Tibial artery (tissue), 4 donors: Measurements from ENCODE around the gene NANOS1.

Experiments
- DNase-seq, 2 donors: peaks; one replicate each; pipeline ENCODE4 v3.0.0-alpha.2; 2019
- H3K27ac ChIP-seq, 2 donors: fragments of 200-600 bp; sonication (generic) in 1 of 2; 1 replicate in 1 of 2; 2 replicates in 1 of 2; pipeline ENCODE4 v1.5.1; 2018 to 2019; ENCODE audit warnings: mild to moderate bottlenecking in 1 of 2
- H3K27me3 ChIP-seq, 2 donors: fragments of 200-600 bp; sonication (generic) in 1 of 2; one replicate each; pipeline versions ENCODE4 v1.5.1 to v1.6.0; 2016 to 2019
- H3K36me3 ChIP-seq, 3 donors: fragments of 200-600 bp; sonication (generic) in 2 of 3; one replicate each; pipeline ENCODE4 v1.5.1; 2016 to 2019; ENCODE audit warnings: mild to moderate bottlenecking in 2 of 3
- H3K4me1 ChIP-seq, 4 donors: fragments of 200-600 bp; sonication (generic) in 2 of 4; 1 replicate in 3 of 4; 2 replicates in 1 of 4; pipeline ENCODE4 v1.5.1; 2016 to 2019
- H3K4me3 ChIP-seq, 2 donors: fragments of 200-600 bp; sonication (generic) in 1 of 2; 1 replicate in 1 of 2; 2 replicates in 1 of 2; pipeline ENCODE4 v1.5.1; 2018 to 2019; ENCODE audit warnings: mild to moderate bottlenecking in 2 of 2
- H3K9me3 ChIP-seq, 3 donors: fragments of 200-600 bp; sonication (generic) in 1 of 3; one replicate each; pipeline ENCODE4 v1.5.1; 2016 to 2019
- intact Hi-C: fragments of 100-400 bp; cut with DNase I; formaldehyde crosslinking; loops from one replicate; pipeline ENCODE4 v1.15.0; 2023; ENCODE audit warnings: low total_unique reads
- TF ChIP-seq, protein P1 (sequence below), 2 experiments: fragments of 200-600 bp in 1 of 2; fragments of 450-650 bp in 1 of 2; IDR thresholded peaks; one replicate each; pipeline ENCODE4 v1.5.1; 2017 to 2019; ENCODE audit warnings: antibody characterized with exemption in 2 of 2, mild to moderate bottlenecking in 1 of 2, moderate library complexity in 1 of 2

NANOS1 gene

DNA sequence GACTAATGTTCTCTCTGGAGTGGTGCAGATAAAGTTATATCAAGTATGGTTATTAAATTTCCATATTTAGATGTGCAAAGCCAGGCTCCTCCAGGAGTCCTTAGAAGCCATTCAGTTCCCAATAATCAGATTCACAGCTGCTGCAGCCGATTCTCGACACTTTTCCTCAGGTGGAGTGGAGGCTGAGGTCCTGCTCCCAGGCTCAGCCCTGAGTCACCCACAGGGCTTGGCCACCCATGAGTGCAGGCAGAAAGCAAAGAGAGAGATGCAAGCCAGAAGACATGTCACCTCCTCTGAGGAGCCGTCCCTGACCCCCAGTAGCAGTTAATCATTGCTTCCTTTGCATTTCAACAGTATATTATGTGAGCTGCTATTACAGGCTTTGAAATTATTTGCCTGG, 36.3 kb upstream of the NANOS1 start:
- Histone ChIP-seq H3K4me1 (no peaks in the 10 kb centered on the region), H3K36me3 (no peaks in the 10 kb centered on the region), H3K27ac (no peak overlapping the region), H3K4me3 (no peak overlapping the region), H3K27me3 (no peaks in the 10 kb centered on the region), H3K9me3 (peaks cover 0 to 6% (median 0%) of the 10 kb centered on the region in 3 donors)
- DNase-seq = no peak
- intact Hi-C loops = no loop called here
- TF ChIP-seq, protein P1, sequence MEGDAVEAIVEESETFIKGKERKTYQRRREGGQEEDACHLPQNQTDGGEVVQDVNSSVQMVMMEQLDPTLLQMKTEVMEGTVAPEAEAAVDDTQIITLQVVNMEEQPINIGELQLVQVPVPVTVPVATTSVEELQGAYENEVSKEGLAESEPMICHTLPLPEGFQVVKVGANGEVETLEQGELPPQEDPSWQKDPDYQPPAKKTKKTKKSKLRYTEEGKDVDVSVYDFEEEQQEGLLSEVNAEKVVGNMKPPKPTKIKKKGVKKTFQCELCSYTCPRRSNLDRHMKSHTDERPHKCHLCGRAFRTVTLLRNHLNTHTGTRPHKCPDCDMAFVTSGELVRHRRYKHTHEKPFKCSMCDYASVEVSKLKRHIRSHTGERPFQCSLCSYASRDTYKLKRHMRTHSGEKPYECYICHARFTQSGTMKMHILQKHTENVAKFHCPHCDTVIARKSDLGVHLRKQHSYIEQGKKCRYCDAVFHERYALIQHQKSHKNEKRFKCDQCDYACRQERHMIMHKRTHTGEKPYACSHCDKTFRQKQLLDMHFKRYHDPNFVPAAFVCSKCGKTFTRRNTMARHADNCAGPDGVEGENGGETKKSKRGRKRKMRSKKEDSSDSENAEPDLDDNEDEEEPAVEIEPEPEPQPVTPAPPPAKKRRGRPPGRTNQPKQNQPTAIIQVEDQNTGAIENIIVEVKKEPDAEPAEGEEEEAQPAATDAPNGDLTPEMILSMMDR (IDR thresholded peaks at IDR 0.05) = no peak

DNA sequence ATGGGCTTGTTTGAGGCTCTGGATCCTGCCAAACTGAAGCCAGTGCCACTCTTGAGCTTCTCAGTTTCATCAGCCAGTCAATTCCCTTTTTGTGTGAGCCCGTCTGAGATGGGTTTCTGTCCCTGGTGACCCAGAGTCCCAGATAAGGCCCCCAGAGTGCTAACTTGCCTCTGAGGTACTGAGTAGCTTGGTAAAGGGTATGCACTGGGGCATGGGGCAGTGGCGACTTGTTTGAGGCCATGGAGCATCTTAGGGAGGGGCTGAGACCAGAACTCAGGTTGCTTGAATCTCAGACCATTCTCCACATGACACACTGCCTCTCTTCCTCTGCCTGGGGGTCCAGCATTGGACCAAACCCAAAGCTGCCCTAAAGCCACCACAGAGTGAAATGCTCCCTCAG, 35.2 kb upstream of the NANOS1 start:
- intact Hi-C loops = no loop called here
- no peaks in the 10 kb centered on the region for H3K4me1 ChIP-seq
- H3K4me3 ChIP-seq = no peak overlapping the region

DNA sequence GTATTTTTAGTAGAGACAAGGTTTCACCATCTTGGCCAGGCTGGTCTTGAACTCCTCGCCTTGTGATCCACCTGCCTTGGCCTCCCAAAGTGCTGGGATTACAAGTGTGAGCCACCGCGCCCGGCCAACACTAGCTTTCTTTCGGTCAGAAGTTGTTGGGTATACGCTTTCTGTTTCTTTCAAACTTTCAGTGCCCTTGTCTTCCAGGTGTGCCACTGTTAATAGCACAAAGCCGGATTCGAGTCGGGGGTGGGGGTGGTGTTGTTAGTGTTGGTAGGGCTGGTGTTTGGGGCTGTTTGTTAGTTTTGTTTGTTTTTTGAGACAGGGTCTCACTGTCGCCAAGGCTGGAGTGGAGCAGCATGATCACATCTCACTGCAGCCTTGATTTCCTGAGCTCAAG, 33.8 kb upstream of the NANOS1 start:
- Histone ChIP-seq H3K27ac (no peak overlapping the region), H3K27me3 (no peaks in the 10 kb centered on the region), H3K4me1 (no peaks in the 10 kb centered on the region), H3K4me3 (no peak overlapping the region), H3K36me3 (no peaks in the 10 kb centered on the region), H3K9me3 (no peaks in the 10 kb centered on the region)
- intact Hi-C loops = no loop called here
- TF ChIP-seq, protein P1 (IDR thresholded peaks at IDR 0.05) = no peak
- DNase-seq = no peak

More for the DNA sequence above, 35.2 kb upstream of the NANOS1 start:
- no peak overlapping the region for H3K27ac ChIP-seq
- no peaks in the 10 kb centered on the region for H3K36me3 ChIP-seq
- DNase-seq = no peak
- TF ChIP-seq, protein P1 (IDR thresholded peaks at IDR 0.05) = no peak
- no peaks in the 10 kb centered on the region for H3K27me3 ChIP-seq
- peaks cover 0 to 6% (median 0%) of the 10 kb centered on the region in 3 donors for H3K9me3 ChIP-seq

DNA sequence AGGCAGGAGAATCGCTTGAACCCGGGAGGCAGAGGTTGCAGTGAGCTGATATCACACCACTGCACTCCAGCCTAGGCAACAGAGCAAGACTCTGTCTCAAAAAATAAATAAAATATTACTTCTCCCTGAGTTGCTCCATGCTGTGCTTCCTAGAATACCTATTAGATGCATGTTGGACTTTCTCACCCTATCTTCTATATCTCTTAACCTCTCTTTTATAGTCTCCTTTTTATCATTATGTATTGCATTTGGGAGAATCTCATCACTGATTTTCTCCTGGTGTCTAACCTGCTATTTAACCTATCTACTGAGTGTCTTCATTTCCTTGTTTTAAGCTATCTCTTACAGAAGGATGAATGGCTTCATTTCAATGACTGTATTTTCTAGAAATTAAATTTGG, 32.1 kb upstream of the NANOS1 start:
- H3K36me3 ChIP-seq = no peaks in the 10 kb centered on the region
- TF ChIP-seq, protein P1 (IDR thresholded peaks at IDR 0.05) = no peak
- no peaks in the 10 kb centered on the region for H3K9me3 ChIP-seq
- no peaks in the 10 kb centered on the region for H3K4me1 ChIP-seq
- intact Hi-C loops = no loop called here
- H3K4me3 ChIP-seq = no peak overlapping the region
- H3K27me3 ChIP-seq = no peaks in the 10 kb centered on the region
- no peak for DNase-seq
- no peak overlapping the region for H3K27ac ChIP-seq

DNA sequence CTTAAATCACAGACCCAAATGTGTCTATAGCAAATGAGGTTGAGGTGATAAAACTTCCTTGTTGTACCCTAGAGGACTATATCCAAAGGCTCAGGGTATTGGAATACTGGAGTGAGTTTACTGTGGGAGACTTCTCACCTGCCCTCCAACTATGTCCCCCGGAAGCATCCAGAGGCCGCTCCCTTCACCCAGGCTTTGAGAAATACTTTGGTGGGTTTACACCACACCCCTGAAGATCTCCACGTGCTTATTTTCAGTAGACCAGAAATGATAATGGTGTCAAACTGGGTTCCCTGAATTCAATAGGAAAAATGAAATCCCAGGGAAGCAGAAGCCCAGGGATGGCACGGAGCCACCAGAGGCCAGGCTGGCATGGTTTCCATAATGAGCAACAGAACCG, 31.3 kb upstream of the NANOS1 start:
- DNase-seq = no peak
- no peak overlapping the region for H3K4me3 ChIP-seq
- TF ChIP-seq, protein P1 (IDR thresholded peaks at IDR 0.05) = no peak
- no peaks in the 10 kb centered on the region for H3K4me1 ChIP-seq
- H3K9me3 ChIP-seq = no peaks in the 10 kb centered on the region
- H3K27me3 ChIP-seq = no peaks in the 10 kb centered on the region
- H3K36me3 ChIP-seq = no peaks in the 10 kb centered on the region
- H3K27ac ChIP-seq = no peak overlapping the region
- intact Hi-C loops = no loop called here
